HG03108 (cell line): ENCODE data around the gene TLE7.

Experiments
- ATAC-seq: cut with Tn5 transposase; IDR thresholded peaks from one replicate; pipeline ENCODE4 v1.9.1; 2021; ENCODE audit warnings: moderate library complexity; ENCODE audit not compliant: unreplicated experiment

The TLE7 gene

GRCh38 chr16:71449020-71449419 lies 7.2 kb upstream of the TLE7 start:
- no peak for ATAC-seq

DNA sequence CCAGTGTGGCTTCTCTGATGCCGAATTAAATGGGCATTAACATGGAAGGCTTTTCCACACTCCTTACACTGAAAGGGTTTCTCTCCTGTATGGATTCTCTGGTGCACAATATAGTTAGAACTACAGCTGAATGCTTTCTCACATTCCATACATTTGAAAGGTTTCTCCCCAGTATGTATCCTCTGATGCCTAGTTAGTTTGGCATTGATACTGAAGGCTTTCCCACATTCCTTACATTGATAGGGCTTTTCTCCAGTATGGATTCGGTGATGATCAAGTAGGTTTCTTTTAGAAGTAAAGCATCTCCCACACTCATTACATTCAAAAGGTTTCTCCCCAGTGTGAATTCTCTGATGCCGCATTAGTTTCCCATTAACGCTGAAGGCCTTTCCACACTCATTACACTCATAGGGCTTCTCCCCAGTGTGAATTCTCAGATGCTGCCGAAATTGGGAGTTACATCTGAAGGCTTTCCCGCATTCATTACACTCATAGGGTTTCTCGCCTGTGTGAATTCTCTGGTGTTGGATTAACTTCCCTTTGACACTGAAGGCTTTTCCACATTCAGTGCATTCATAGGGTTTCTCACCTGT lies 6.5 kb upstream of the TLE7 start:
- ATAC-seq = no peak

GRCh38 chr16:71443714-71444113 lies 1.9 kb upstream of the TLE7 start:
- ATAC-seq = no peak

DNA sequence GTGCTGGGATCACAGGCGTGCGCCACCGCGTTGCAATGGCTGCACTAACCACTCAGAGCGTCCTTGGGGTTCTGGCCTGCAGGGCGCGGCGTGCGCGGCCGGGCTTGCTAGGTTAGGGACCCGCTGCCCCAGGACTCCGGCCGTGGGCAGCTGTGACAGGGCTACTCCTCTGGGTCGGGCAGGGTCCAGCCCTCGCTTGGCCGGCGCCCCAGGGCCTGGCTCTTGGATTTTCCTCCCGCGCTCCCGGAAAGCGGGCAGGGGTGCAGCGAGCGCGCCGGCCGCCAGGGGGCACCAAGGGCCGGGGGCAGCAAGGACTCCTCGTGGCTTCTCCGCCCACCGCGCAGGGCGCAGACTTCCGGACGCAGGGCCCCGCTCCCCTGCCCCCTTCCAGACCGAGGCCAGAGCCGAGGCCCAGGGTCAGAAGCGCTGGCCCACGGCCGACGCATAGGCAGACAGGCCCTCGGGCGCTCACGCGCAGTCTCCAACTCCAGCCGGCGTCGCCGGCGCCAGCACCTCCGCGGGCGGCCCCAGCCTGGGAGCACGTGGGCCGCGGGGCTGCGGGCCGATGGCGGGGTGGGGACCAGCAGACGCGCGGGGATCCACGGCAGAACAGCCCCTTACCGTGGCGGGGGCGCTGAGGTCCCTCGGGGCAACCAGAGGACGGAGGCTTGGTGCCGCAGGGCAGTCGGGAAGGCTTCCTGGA lies 355 bp downstream of the TLE7 start:
- ATAC-seq = no peak

DNA sequence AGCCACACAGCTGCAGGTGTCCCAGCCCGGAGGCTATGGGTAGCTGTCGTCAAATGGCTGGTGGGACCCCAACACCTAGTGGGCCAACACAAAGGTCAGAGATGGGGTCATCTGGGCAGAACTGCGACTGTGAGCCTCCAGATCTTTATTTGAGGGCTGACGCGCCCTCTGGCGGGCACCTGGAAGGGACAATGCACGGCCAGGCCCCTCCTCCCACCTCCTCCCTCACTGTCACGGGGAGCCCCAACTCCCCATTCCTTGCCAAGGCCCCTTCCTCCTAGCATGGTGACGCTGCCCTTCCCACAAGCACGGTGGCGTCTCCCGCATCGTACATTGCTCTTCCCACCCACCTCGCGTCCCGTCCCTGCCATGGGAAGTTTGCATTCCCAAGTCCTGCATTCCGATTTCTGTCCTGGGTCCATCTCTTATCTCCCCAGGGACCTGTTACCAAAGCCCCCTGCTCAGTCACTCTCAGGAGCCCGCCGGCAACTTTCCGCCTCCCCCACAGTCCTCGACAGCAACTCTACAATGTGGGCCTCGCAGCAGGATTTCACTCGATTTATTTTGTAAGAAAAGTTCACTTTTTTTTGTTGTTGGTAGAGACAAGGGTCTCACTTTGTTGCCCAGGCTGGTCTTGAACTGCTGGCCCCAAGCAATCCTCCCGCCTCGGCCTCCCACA lies 1.0 kb downstream of the TLE7 start:
- no peak for ATAC-seq

DNA sequence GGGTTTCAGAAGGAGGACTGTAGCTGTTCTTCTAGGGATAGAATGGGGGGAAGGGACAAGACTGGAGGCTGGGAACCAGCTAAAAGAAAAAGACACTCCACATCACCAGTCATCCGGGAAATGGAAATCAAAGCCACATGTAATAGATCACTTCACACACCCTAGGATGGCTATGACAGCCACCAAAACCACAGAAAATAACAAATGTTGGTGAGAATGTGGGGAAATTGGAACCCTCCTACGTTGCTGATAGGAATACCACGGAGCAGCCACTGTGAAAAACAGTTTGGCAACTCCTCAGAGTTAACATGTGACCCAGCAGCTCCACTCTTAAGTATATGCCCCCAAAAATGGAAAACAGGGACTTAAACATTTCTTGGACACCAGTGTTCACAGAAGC lies 2.3 kb downstream of the TLE7 start:
- no peak for ATAC-seq

DNA sequence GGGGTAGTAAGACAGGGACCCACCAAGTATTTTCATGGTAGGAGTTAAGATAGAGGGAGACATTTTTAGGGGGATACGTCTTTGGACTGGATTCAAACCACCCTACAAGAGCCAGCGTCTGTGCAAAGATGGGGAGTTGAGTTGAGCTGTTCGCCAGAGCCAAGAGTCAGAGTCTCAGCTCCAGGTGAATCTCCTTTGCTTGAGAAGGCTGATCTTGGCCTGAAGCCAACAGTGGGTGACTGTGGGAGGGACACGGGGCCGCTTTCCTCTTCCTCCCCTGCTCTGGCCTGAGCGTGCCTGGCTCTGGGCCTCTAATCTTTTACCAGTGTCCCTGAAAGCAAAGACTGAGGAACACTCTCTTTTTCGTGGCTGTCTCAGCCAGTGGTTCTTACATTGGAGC lies 5.4 kb downstream of the TLE7 start:
- ATAC-seq = no peak

GRCh38 chr16:71432906-71433305 lies 8.9 kb downstream of the TLE7 start:
- no peak for ATAC-seq

DNA sequence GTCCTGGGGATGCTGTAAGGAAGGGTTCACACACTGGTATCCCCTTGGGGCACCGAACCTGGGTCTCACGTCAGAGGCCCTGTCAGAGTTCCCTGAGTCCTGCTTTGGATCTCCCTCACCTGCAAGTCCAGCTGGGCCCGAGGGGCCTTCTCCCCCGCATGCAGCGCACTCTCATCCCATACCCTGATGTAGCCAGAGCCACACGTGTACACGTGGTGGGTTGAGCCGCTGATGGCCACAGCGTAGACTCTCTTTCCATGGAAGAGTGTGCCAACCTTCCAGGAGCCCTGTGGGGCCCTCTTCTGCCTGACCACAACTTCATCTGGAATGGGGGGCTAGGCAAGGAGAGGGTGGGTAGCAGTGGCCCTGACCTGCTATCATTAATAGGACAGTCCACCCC lies 9.9 kb downstream of the TLE7 start:
- no peak for ATAC-seq

DNA sequence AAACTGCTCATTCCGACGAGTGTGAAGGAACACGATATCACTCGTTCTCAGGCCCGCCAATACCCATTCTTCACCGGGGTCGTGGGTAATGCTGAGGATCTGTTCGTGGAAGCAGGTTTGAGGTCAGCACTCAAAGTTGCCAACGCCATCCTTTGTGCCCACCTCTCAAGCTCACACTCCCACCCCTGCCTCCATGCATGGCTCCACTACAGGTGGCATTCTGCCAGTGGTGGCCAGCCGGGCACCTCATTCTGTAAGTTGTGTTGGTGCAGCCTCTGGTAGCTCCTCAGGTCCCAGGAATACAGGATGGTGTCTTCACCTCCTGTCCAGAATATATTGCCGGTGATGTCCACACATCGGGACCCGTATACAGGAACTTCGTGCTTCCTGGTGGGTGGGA lies 10.7 kb downstream of the TLE7 start:
- no peak for ATAC-seq

DNA sequence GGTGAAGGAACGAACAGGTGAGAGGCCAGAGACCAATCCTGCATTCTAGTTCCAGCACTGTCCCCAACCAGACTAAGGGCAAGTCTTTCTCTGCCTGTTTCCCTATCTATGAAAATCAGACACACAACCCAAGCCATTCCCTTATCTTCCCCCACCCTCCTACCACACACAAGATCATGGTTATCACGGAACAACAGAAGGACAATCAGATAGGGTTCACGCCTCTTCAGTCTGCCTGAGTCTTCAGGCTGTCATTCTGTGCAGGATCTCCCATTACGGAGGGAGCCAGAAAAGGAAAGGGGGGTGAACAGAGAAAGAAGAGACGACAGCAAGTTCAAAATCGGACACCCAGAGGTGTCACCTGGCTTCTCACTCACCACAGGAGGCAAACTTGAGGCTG lies 11.1 kb downstream of the TLE7 start:
- ATAC-seq = no peak

GRCh38 chr16:71429581-71429980 lies 12.3 kb downstream of the TLE7 start:
- no peak for ATAC-seq

DNA sequence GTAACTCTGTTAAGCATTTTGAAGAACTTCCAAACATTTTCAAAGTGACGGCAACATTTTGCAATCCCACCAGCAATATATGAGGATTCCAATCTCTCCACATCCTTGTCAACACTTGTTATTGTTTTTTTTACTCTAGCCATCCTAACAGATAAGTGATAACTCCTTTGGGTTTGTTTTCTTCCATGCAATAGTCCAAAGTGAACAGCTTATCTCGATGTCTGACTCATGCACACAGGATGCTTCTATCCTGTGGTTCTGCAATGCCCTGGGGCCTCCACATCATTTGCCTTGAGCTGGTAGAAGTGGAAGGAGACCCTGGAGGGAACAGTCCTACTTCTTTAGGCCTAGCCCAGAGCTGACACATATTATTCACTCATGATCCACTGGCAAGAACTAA lies 13.0 kb downstream of the TLE7 start:
- ATAC-seq = no peak

- no peak for ATAC-seq
Measured at GRCh38 chr16:71428385-71428784, 13.5 kb downstream of the TLE7 start.

DNA sequence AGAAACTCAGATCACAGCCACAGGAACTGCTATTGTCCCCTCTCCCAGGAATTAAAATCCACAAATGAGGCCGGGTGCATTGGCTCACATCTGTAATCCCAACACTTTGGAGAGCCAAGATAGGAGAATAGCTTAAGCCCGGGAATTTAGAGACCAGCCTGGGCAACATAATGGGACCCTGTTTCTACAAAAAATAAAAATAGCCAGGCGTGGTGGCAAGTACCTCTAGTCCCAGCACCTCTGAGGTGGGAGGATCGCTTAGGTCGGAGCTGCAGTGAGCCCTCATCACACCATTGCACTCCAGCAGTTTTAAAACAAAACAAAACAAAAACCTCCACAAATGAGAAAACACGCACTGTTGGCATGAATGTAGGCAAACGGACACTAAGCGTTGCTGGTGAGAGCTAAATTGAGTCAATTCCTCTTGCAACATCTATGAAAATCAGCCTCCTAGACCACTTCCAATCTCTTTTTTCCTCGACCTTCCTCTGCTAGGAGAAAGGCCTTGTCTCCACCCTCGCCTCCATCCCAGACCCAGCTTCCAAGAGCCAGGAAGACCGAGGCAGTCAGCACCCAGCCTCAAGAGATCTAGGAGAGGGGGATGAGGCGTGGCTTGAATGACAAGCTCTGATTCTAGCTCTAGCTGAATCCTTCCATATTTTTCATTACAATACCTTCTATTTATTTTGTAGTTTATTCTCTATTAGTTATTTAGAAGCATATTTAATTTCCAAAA lies 14.8 kb downstream of the TLE7 start:
- no peak for ATAC-seq

GRCh38 chr16:71426069-71426879 lies 15.6 kb downstream of the TLE7 start:
- no peak for ATAC-seq

DNA sequence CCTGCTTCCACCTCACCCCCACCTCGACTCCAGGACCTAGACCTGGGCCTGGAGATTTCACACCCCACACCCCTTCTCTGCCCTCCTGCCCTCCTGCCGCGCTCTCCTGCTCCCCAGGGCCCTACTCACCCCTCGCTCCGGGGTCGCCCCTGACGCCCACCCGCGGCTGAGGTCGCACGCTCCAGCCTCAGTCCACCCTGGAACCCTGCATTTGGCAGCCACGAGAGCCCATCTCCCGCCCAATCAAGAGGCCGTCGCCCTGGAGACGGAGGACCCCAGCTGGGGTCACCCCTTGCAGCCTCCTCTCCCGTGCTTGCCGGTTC lies 16.1 kb downstream of the TLE7 start:
- ATAC-seq = no peak

DNA sequence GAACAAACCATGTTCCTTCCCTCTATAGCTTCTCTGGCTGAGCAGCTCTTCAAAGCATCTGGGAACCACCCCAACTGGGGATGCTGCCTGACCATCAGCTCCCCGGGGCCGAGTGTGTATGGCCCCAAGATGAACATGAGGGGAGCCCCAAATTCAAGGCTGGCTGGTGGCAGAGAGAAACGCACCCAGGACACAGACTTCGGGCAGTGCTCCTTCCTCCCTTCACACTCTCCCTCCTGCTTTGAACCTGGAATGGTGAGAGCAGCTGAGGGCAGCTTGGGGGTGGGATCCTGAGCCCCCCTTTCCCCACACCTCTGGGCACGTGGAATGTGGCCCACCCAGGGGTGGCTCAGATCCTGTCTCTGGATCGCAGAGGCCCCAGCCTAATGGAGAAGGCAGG lies 17.2 kb downstream of the TLE7 start:
- no peak for ATAC-seq

DNA sequence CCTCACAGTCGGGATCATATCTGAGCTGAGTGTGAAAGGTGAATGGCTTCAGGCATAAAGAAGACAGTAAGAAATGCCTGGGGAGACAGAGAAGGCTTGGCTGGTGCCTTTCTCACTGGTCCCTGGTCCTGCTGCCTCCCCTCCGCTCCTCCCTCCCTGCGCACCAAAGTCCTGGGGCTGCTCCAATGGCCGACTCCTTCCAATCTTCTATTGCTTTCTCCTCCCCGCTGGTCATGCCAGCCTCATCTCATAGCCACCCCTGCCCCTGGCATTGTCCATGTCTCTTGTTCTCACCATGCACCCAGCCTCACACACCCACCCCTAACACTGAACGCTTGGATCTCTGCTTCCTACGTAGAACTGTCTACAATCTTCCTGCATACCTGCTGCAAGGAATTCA lies 18.0 kb downstream of the TLE7 start:
- ATAC-seq = no peak

- ATAC-seq = no peak
Measured at GRCh38 chr16:71423016-71423415, 18.8 kb downstream of the TLE7 start.

- no peak for ATAC-seq
Measured at GRCh38 chr16:71421911-71422310, 19.9 kb downstream of the TLE7 start.
